Subcutaneous adipose tissue (tissue), 4 donors: ENCODE data around the gene BSPRY. TPM values are rescaled to one million over a fixed set of nuclear protein-coding genes. Genes with fewer than 3 reads are reported as not detected.

Source experiments
- total RNA-seq, 4 donors: library from RNA; depleted of rRNA; stranded (reverse); fragments of >200 nt; gene quantifications; one replicate each; pipeline ENCODE4 v1.1.0, GENCODE V29; 2016
- TF ChIP-seq, protein P1 (sequence below): fragments of 450-650 bp; IDR thresholded peaks from one replicate; pipeline ENCODE4 v1.5.1; 2016; ENCODE audit warnings: low read depth, mild to moderate bottlenecking, control low read depth, antibody characterized with exemption, moderate library complexity

BSPRY gene
- total RNA-seq, 4 donors from 2014 or later: 0.66 TPM; not detected in 3

DNA sequence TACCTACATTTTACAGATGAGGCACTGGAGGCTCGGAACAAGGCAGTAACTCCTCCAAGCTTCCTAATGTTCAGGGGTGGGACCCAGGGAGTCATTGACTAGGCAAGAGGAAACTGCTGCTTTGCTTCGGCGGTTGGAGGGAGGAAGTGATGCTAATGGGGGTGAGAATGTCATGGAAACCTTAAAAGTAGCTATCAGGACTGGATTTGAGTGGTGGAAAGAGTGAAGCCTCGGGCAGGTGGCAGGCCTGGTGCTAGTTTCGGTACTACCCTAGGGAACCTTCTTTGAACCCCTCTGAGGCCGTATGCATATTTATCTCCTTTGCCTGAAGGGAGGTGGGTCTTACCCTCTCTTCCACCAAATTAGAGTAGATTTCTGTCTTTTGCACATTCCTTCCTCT is 1.6 kb downstream of the BSPRY start:
- TF ChIP-seq, protein P1, sequence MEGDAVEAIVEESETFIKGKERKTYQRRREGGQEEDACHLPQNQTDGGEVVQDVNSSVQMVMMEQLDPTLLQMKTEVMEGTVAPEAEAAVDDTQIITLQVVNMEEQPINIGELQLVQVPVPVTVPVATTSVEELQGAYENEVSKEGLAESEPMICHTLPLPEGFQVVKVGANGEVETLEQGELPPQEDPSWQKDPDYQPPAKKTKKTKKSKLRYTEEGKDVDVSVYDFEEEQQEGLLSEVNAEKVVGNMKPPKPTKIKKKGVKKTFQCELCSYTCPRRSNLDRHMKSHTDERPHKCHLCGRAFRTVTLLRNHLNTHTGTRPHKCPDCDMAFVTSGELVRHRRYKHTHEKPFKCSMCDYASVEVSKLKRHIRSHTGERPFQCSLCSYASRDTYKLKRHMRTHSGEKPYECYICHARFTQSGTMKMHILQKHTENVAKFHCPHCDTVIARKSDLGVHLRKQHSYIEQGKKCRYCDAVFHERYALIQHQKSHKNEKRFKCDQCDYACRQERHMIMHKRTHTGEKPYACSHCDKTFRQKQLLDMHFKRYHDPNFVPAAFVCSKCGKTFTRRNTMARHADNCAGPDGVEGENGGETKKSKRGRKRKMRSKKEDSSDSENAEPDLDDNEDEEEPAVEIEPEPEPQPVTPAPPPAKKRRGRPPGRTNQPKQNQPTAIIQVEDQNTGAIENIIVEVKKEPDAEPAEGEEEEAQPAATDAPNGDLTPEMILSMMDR: no peak

GRCh38 chr9:113352006-113352405 is 2.7 kb downstream of the BSPRY start:
- TF ChIP-seq, protein P1: no peak

DNA sequence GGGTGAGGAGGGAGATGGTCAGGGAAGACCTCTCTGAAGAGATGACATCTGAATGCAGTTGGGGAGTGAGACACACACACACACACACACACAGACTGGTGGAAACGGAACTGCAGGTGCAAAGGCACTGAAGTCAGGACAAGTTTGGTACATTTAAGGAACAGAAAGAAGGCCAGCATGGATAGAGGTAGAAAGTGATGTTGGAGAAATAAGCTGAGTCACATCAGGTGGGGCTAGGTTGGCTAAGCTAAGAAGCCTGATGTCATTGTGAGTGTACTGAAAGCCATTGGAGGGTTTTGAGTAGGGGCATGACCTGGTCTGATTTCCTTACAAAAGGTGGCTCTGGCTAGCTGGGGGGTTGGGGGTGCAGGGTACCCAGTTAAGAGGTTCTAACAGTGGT is 3.1 kb downstream of the BSPRY start:
- TF ChIP-seq, protein P1: no peak

DNA sequence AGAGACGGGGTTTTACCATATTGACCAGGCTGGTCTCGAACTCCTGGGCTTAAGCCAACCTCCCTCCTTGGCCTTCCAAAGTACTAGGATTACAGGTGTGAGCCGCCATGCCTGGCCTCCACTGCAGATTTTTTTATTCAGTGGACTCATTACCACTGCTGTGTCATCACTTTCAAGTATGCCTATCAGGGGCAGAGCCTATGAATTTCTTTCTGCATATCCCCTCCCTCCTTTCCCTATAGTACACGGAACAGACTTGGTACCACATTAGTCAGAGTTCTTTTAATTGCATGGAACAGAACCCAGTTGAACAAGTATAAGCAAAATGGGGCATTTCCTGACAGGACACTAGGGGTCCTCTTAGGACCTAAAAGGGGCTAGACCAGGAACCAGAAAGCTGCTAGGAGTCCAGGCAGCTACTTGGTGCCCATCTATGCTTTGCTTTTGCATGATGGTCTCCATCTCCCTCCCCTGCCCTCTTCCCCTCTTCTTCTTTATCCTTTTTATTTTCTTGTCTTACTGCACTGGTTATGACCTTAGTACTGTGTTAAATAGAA is 5.8 kb downstream of the BSPRY start:
- TF ChIP-seq, protein P1: no peak

- TF ChIP-seq, protein P1: no peak
Observed at GRCh38 chr9:113356686-113357292, 7.4 kb downstream of the BSPRY start.

- TF ChIP-seq, protein P1: no peak
Observed at GRCh38 chr9:113359385-113359784, 10.0 kb downstream of the BSPRY start.

- TF ChIP-seq, protein P1: no peak
Observed at GRCh38 chr9:113360242-113360842, 11.0 kb downstream of the BSPRY start.
